GM12873 (cell line): ENCODE results near the gene TP53I3.

Experiments used
- CTCF ChIP-seq: IDR thresholded peaks from 2 replicates; pipeline ENCODE4 v1.5.1; 2012; ENCODE audit warnings: low read depth, mild to moderate bottlenecking, moderate library complexity, low read length, control low read depth; ENCODE audit not compliant: insufficient read depth; ENCODE audit errors: missing control alignments

TP53I3 gene

GRCh38 chr2:24077535-24077877 lies 7.1 kb downstream of the TP53I3 start:
- no peak for TF ChIP-seq CTCF

GRCh38 chr2:24076849-24077534 lies 7.6 kb downstream of the TP53I3 start:
- TF ChIP-seq CTCF = no peak

- TF ChIP-seq CTCF = no peak
Measured at GRCh38 chr2:24075915-24076848, 8.5 kb downstream of the TP53I3 start, which contains the start of gene SF3B6. Gene SF3B6, minus strand, starts transcription at chr2:24076326. Its CDS starts 97 bp downstream, at chr2:24076229.

GRCh38 chr2:24075259-24075658 lies 9.4 kb downstream of the TP53I3 start:
- no peak for TF ChIP-seq CTCF

GRCh38 chr2:24073816-24074215 lies 10.8 kb downstream of the TP53I3 start:
- TF ChIP-seq CTCF = no peak

GRCh38 chr2:24072259-24072658 lies 12.4 kb downstream of the TP53I3 start:
- no peak for TF ChIP-seq CTCF

- TF ChIP-seq CTCF = no peak
Measured at GRCh38 chr2:24065341-24065740, 19.3 kb downstream of the TP53I3 start.
